Stimulated activated memory B cell treated with anti-CD40 and anti-IgM and Interleukin-4, amounts not matched to agents 10 μg/mL and 1 μg/mL and 100 μg/mL, for 72 hours (primary cell): Measurements from ENCODE around the gene DLX1.
"Not testable (repeated sequence)": the region's sequence is repeated elsewhere in the genome, so short reads cannot be mapped to it uniquely, and the experiment has no call there.

ENCODE experiments used
- ATAC-seq: fragments of 150-1000 bp; cut with Tn5 transposase; 2 replicates; pipeline ENCODE4 v1.10.0; 2021
- H3K27ac Mint-ChIP-seq: one replicate; pipeline ENCODE4 v1.8.0; 2022; ENCODE audit warnings: mild to moderate bottlenecking, mixed read lengths
- H3K27me3 Mint-ChIP-seq: one replicate; pipeline ENCODE4 v1.8.0; 2022; ENCODE audit warnings: mixed read lengths
- H3K36me3 Mint-ChIP-seq: one replicate; pipeline ENCODE4 v1.8.0; 2022; ENCODE audit warnings: mixed read lengths
- H3K4me1 Mint-ChIP-seq: one replicate; pipeline ENCODE4 v1.8.0; 2022; ENCODE audit warnings: mixed read lengths
- H3K4me3 Mint-ChIP-seq: one replicate; pipeline ENCODE4 v1.8.0; 2022; ENCODE audit warnings: mild to moderate bottlenecking, moderate library complexity, mixed read lengths
- H3K9me3 Mint-ChIP-seq: one replicate; pipeline ENCODE4 v1.8.0; 2022; ENCODE audit warnings: mixed read lengths

Gene DLX1

DNA sequence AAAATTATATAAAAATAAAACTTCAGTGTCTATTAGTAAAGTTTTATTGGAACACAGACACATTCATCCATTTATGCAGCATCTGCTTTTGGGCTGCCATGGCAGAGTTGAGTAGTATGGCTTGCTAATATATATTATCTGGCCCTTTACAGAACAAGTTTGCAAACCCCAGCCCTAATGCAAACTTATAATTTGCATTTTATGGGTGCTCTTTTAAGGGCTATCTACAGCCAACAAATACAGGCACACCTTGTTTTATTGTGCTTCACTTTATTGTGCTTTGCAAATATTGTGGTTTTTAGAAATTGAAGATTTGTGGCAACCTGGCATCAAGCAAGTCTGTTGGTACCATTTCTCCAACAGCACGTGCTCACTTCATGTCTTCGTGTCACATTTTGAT lies 52.6 kb downstream of the DLX1 start:
- Mint-ChIP-seq H3K36me3 (no peaks in the 10 kb centered on the region), H3K9me3 (no peaks in the 10 kb centered on the region), H3K4me3 (no peak overlapping the region), H3K27me3 (peaks cover 8% of the 10 kb centered on the region), H3K27ac (no peak overlapping the region), H3K4me1 (no peaks in the 10 kb centered on the region)
- ATAC-seq: no peak

DNA sequence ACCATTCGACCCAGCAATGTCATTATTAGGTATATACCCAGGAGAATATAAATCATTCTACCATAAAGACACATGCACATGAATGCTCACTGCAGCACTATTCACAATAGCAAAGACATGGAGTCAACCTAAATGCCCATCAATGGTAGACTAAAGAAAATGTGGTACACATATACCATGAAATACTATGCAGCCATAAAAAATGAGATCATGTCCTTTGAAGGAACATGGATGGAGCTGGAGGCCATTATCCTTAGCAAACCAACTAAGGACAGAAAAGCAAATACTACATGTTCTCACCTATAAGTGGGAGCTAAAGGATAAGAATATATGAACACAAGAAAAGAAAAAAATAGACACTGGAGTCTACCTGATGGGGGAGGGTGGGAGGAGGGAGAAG lies 53.4 kb downstream of the DLX1 start:
- not testable (repeated sequence) for H3K36me3 Mint-ChIP-seq, H3K9me3 Mint-ChIP-seq, H3K4me1 Mint-ChIP-seq, ATAC-seq, H3K27me3 Mint-ChIP-seq, H3K27ac Mint-ChIP-seq, H3K4me3 Mint-ChIP-seq
